ENCODE measurements around the gene MYBPC1. TPM values are rescaled to one million over a fixed set of nuclear protein-coding genes. Genes with fewer than 3 reads are reported as not detected.
A peak's percentile ranks its signal among the peaks of the same experiment; 100 is the strongest.

Gene MYBPC1
- total and polyA plus RNA-seq, 2 donors (not counting 1 experiment from before 2014, with no cell fraction given) = not detected

DNA sequence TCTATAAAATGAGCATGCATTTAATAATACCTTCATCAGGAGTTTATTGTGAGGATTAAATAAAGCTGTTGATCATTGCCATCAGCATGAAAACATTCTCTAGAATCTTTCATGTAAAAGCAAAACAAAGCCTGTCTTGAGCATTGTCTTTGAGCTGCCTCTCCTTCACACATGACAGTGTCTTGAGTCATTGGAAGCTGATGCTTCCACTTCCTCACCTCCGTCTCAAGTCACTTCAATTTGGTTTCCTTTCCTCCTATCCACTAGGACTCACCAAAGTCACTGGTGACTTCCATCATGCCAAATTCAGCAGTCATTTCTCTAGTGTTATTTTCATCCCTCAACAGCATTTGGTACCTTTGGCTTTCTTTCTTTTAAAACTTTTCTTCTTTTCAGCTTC is 31.6 kb upstream of the MYBPC1 start:
- Mint-ChIP-seq H3K27ac (no peak overlapping the region), H3K4me1 (no peaks in the 10 kb centered on the region), H3K27me3 (peaks cover 16% of the 10 kb centered on the region), H3K4me3 (no peak overlapping the region), H3K9me3 (ENCODE audit: insufficient read depth) (no peaks in the 10 kb centered on the region)
- WGBS (ENCODE audit: insufficient coverage) = 46% methylated on average over 1 of the region's 1 CpG
- no peak overlapping the region for H3K4me3 ChIP-seq (ENCODE audit: control extremely low read depth in 1 of 5, extremely low read depth in 1 of 5, insufficient read depth in 1 of 5, low read depth in 2 of 5, low read length in 4 of 5)
- H3K9me3 ChIP-seq (ENCODE audit: control extremely low read depth in 1 of 3, control insufficient read depth in 2 of 3, insufficient read depth in 1 of 3, low read length in 2 of 3) = no peaks in the 10 kb centered on the region
- intact Hi-C loops (cut with micrococcal nuclease) = no loop called here
- DNase-seq (no peak), ATAC-seq (ENCODE audit: low read depth) (no peak)
- H4K20me1 ChIP-seq (ENCODE audit: control insufficient read depth, insufficient read depth, low read length, poor library complexity, severe bottlenecking) = no peaks in the 10 kb centered on the region
- TF ChIP-seq, protein P1, sequence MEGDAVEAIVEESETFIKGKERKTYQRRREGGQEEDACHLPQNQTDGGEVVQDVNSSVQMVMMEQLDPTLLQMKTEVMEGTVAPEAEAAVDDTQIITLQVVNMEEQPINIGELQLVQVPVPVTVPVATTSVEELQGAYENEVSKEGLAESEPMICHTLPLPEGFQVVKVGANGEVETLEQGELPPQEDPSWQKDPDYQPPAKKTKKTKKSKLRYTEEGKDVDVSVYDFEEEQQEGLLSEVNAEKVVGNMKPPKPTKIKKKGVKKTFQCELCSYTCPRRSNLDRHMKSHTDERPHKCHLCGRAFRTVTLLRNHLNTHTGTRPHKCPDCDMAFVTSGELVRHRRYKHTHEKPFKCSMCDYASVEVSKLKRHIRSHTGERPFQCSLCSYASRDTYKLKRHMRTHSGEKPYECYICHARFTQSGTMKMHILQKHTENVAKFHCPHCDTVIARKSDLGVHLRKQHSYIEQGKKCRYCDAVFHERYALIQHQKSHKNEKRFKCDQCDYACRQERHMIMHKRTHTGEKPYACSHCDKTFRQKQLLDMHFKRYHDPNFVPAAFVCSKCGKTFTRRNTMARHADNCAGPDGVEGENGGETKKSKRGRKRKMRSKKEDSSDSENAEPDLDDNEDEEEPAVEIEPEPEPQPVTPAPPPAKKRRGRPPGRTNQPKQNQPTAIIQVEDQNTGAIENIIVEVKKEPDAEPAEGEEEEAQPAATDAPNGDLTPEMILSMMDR (IDR thresholded peaks at IDR 0.05) = no peak
- TF ChIP-seq EZH2 (IDR thresholded peaks at IDR 0.05; ENCODE audit: borderline replicate concordance, insufficient read depth, low read depth, low read length, poor library complexity, severe bottlenecking) = no peak
- H3K4me1 ChIP-seq (ENCODE audit: control insufficient read depth in 2 of 2, insufficient read depth in 2 of 2, low read length in 2 of 2) = no peaks in the 10 kb centered on the region
- no peak overlapping the region for H2AFZ ChIP-seq (ENCODE audit: insufficient read depth, low read depth, low read length, poor library complexity, severe bottlenecking)
- no peaks in the 10 kb centered on the region for H3K36me3 ChIP-seq (replicated peaks in 1 of 2; ENCODE audit: control extremely low read depth in 1 of 2, control insufficient read depth in 1 of 2, extremely low read depth in 1 of 2, insufficient read depth in 2 of 2, low read length in 1 of 2)
- H3K9ac ChIP-seq (ENCODE audit: low read length) = no peak overlapping the region
- H3K27ac ChIP-seq (ENCODE audit: low read length in 2 of 2) = no peak overlapping the region
- H3K79me2 ChIP-seq (ENCODE audit: control insufficient read depth, insufficient read depth, low read length) = no peaks in the 10 kb centered on the region
- no peak overlapping the region for H3K4me2 ChIP-seq (replicated peaks; ENCODE audit: low read depth, low read length, poor library complexity, severe bottlenecking)
- ChIA-PET POLR2A (no interaction called here), CTCF (interaction anchor here (0.6 kb wide), 1 partner anchor 196 kb away, joined by 6 read pairs; no protein-coding TSS in a partner anchor)
- H3K27me3 ChIP-seq (replicated peaks in 1 of 4; ENCODE audit: control extremely low read depth in 1 of 4, control insufficient read depth in 3 of 4, insufficient read depth in 4 of 4, low read length in 3 of 4) = no peaks in the 10 kb centered on the region

GRCh38 chr12:101564912-101565311 is 29.9 kb upstream of the MYBPC1 start:
- Histone ChIP-seq H4K20me1 (ENCODE audit: control insufficient read depth, insufficient read depth, low read length, poor library complexity, severe bottlenecking) (no peaks in the 10 kb centered on the region), H3K36me3 (replicated peaks in 1 of 2; ENCODE audit: control extremely low read depth in 1 of 2, control insufficient read depth in 1 of 2, extremely low read depth in 1 of 2, insufficient read depth in 2 of 2, low read length in 1 of 2) (no peaks in the 10 kb centered on the region), H3K27ac (ENCODE audit: low read length in 2 of 2) (no peak overlapping the region), H3K9ac (ENCODE audit: low read length) (no peak overlapping the region), H3K9me3 (ENCODE audit: control extremely low read depth in 1 of 3, control insufficient read depth in 2 of 3, insufficient read depth in 1 of 3, low read length in 2 of 3) (no peaks in the 10 kb centered on the region), H3K27me3 (replicated peaks in 1 of 4; ENCODE audit: control extremely low read depth in 1 of 4, control insufficient read depth in 3 of 4, insufficient read depth in 4 of 4, low read length in 3 of 4) (no peaks in the 10 kb centered on the region), H3K4me3 (ENCODE audit: control extremely low read depth in 1 of 5, extremely low read depth in 1 of 5, insufficient read depth in 1 of 5, low read depth in 2 of 5, low read length in 4 of 5) (no peak overlapping the region), H2AFZ (ENCODE audit: insufficient read depth, low read depth, low read length, poor library complexity, severe bottlenecking) (no peak overlapping the region), H3K4me2 (replicated peaks; ENCODE audit: low read depth, low read length, poor library complexity, severe bottlenecking) (no peak overlapping the region), H3K4me1 (ENCODE audit: control insufficient read depth in 2 of 2, insufficient read depth in 2 of 2, low read length in 2 of 2) (peaks cover 0 to 2% of the 10 kb centered on the region in 2 donors), H3K79me2 (ENCODE audit: control insufficient read depth, insufficient read depth, low read length) (no peaks in the 10 kb centered on the region)
- Mint-ChIP-seq H3K9me3 (ENCODE audit: insufficient read depth) (no peaks in the 10 kb centered on the region), H3K4me1 (no peaks in the 10 kb centered on the region), H3K27ac (no peak overlapping the region), H3K27me3 (peaks cover 16% of the 10 kb centered on the region), H3K4me3 (no peak overlapping the region)
- no CpG with 5 or more reads among the region's 2 CpGs for WGBS (ENCODE audit: insufficient coverage)
- ChIA-PET POLR2A (interaction anchor here (0.6 to 0.7 kb wide), 2 partner anchors 90 to 105 kb away, joined by 4 to 6 read pairs; no protein-coding TSS in a partner anchor), CTCF (interaction anchor here (1.6 kb wide), 1 partner anchor 195 kb away, joined by 6 read pairs; no protein-coding TSS in a partner anchor)
- intact Hi-C loops (cut with micrococcal nuclease) = no loop called here
- no peak for ATAC-seq (ENCODE audit: low read depth)
- TF ChIP-seq EZH2 (IDR thresholded peaks at IDR 0.05; ENCODE audit: borderline replicate concordance, insufficient read depth, low read depth, low read length, poor library complexity, severe bottlenecking) = no peak
- TF ChIP-seq, protein P1 (IDR thresholded peaks at IDR 0.05) = no peak
- DNase-seq = peak; percentile 7
